GM19397 (cell line): Measurements from ENCODE around the gene TXNDC8.
"Not testable (repeated sequence)": the region's sequence is repeated elsewhere in the genome, so short reads cannot be mapped to it uniquely, and the experiment has no call there.

ENCODE experiments used
- ATAC-seq: cut with Tn5 transposase; IDR thresholded peaks from one replicate; pipeline ENCODE4 v1.9.1; 2021; ENCODE audit warnings: mild to moderate bottlenecking, moderate library complexity; ENCODE audit not compliant: unreplicated experiment

Gene TXNDC8

GRCh38 chr9:110337727-110338126 is at the start of gene TXNDC8:
Gene TXNDC8 (minus strand): TSS chr9:110337863.
- no peak for ATAC-seq

- no peak for ATAC-seq
These were observed 45.8 kb upstream of the TXNDC8 start for GRCh38 chr9:110383491-110383890.

- no peak for ATAC-seq
These were observed 45.1 kb upstream of the TXNDC8 start for GRCh38 chr9:110382731-110383130.

- ATAC-seq = no peak
These were observed 33.8 kb upstream of the TXNDC8 start for GRCh38 chr9:110371411-110372007.

GRCh38 chr9:110370315-110370714 is 32.7 kb upstream of the TXNDC8 start:
- no peak for ATAC-seq

GRCh38 chr9:110364451-110364850 is 26.8 kb upstream of the TXNDC8 start:
- ATAC-seq = no peak

GRCh38 chr9:110358992-110359391 is 21.3 kb upstream of the TXNDC8 start:
- not testable (repeated sequence) for ATAC-seq

- no peak for ATAC-seq
These were observed 19.8 kb upstream of the TXNDC8 start for GRCh38 chr9:110357505-110357904.

GRCh38 chr9:110356639-110357395 is 19.2 kb upstream of the TXNDC8 start:
- no peak for ATAC-seq

- no peak for ATAC-seq
These were observed 18.2 kb upstream of the TXNDC8 start for GRCh38 chr9:110355911-110356310.

- ATAC-seq = no peak
These were observed 13.4 kb upstream of the TXNDC8 start for GRCh38 chr9:110351009-110351467.

- no peak for ATAC-seq
These were observed 8.7 kb upstream of the TXNDC8 start for GRCh38 chr9:110346325-110346724.

- ATAC-seq = no peak
These were observed 7.2 kb upstream of the TXNDC8 start for GRCh38 chr9:110344821-110345220.

- no peak for ATAC-seq
These were observed 5.9 kb upstream of the TXNDC8 start for GRCh38 chr9:110343551-110343950.

- no peak for ATAC-seq
These were observed 2.6 kb upstream of the TXNDC8 start for GRCh38 chr9:110340306-110340705.

GRCh38 chr9:110338143-110338542 is 480 bp upstream of the TXNDC8 start:
- no peak for ATAC-seq

GRCh38 chr9:110336363-110336762 is 1.3 kb downstream of the TXNDC8 start:
- no peak for ATAC-seq

GRCh38 chr9:110334871-110335270 is 2.8 kb downstream of the TXNDC8 start:
- ATAC-seq = no peak

- no peak for ATAC-seq
These were observed 3.5 kb downstream of the TXNDC8 start for GRCh38 chr9:110334183-110334582.

- no peak for ATAC-seq
These were observed 4.9 kb downstream of the TXNDC8 start for GRCh38 chr9:110332766-110333165.

GRCh38 chr9:110330484-110331105 is 7.1 kb downstream of the TXNDC8 start:
- no peak for ATAC-seq

- ATAC-seq = no peak
These were observed 7.9 kb downstream of the TXNDC8 start for GRCh38 chr9:110329639-110330230.
